DOHH2 (cell line): ENCODE data around the gene ZNF891.

Experiments
- H3F3A ChIP-seq: fragments of 200-600 bp; sonication (generic), shearing (Covaris generic); 2 replicates; pipeline ENCODE4 v1.6.0; 2016; ENCODE audit warnings: antibody characterized with exemption, mild to moderate bottlenecking; ENCODE audit not compliant: control insufficient read depth, insufficient read depth
- H3K27ac ChIP-seq: fragments of 200-600 bp; sonication (generic); 2 replicates; pipeline ENCODE4 v1.5.1; 2014; ENCODE audit warnings: low read depth, mild to moderate bottlenecking, low read length, moderate library complexity
- H3K27me3 ChIP-seq: fragments of 200-600 bp; sonication (generic); 2 replicates; pipeline ENCODE4 v1.6.1; 2014; ENCODE audit warnings: mild to moderate bottlenecking, low read length, mixed read lengths; ENCODE audit not compliant: control insufficient read depth
- H3K36me3 ChIP-seq: fragments of 200-600 bp; sonication (generic); 2 replicates; pipeline ENCODE4 v1.6.1; 2014; ENCODE audit warnings: mild to moderate bottlenecking, low read length, moderate library complexity, mixed read lengths; ENCODE audit not compliant: control insufficient read depth
- H3K4me1 ChIP-seq: fragments of 200-600 bp; sonication (generic); 2 replicates; pipeline ENCODE4 v1.6.1; 2014; ENCODE audit warnings: mild to moderate bottlenecking, low read length, mixed read lengths; ENCODE audit not compliant: control insufficient read depth
- H3K4me2 ChIP-seq: fragments of 200-600 bp; sonication (generic); 2 replicates; pipeline ENCODE4 v1.6.0; 2014; ENCODE audit warnings: mild to moderate bottlenecking, low read length, moderate library complexity
- H3K4me3 ChIP-seq: fragments of 200-600 bp; sonication (generic); 2 replicates; pipeline ENCODE4 v1.5.1; 2014; ENCODE audit warnings: mild to moderate bottlenecking, low read length, mixed read lengths
- H3K79me2 ChIP-seq: fragments of 200-600 bp; sonication (generic); 2 replicates; pipeline ENCODE4 v1.6.1; 2014; ENCODE audit warnings: mild to moderate bottlenecking, low read length, mixed read lengths; ENCODE audit not compliant: control insufficient read depth
- H3K9me2 ChIP-seq: fragments of 200-600 bp; sonication (generic); replicated peaks from 2 replicates; pipeline ENCODE4 v1.6.1; 2014; ENCODE audit warnings: mild to moderate bottlenecking, low read length, mixed read lengths; ENCODE audit not compliant: control insufficient read depth
- H3K9me3 ChIP-seq: fragments of 200-600 bp; sonication (generic); 2 replicates; pipeline ENCODE4 v1.6.1; 2014; ENCODE audit warnings: antibody characterized with exemption, low read length, mixed read lengths; ENCODE audit not compliant: control insufficient read depth, insufficient read depth
- H4K20me1 ChIP-seq: fragments of 200-600 bp; sonication (generic); 2 replicates; pipeline ENCODE4 v1.6.0; 2014; ENCODE audit warnings: low read depth, mild to moderate bottlenecking, antibody characterized with exemption, low read length, moderate library complexity; ENCODE audit not compliant: control insufficient read depth, insufficient read depth
- EZH2phosphoT487 ChIP-seq: fragments of 200-600 bp; sonication (generic); IDR thresholded peaks from 2 replicates; pipeline ENCODE4 v1.6.1; 2017; ENCODE audit warnings: borderline replicate concordance, mild to moderate bottlenecking, antibody characterized with exemption, low read length, moderate library complexity, mixed read lengths
- TF ChIP-seq, protein P1 (sequence below): fragments of 200-600 bp; sonication (generic); IDR thresholded peaks from one replicate; pipeline ENCODE4 v1.5.1; 2014; ENCODE audit warnings: antibody characterized with exemption, mild to moderate bottlenecking, low read depth, low read length; ENCODE audit not compliant: poor library complexity, severe bottlenecking

ZNF891 gene

DNA sequence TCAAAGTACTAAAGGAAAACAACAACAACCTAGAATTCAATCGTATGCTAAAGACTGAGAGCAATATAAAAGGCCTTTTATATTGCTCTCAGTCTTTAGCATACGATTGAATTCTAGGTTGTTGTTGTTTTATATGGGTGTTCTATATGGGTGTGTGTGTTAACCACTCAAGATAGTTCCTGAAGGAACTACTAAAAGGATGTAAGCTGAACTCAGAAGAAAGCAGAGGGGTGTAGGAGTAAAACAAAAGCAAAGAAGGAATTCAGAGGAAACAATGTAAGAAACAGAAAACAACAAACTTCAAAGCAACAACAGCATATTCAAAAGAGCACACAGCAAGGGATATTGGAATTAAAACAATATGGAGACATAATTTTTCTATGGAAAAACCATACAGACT is 5.4 kb downstream of the ZNF891 start:
- Histone ChIP-seq H3K4me1 (peaks cover 4% of the 10 kb centered on the region; the same call in 1 of the 2 replicates), H3K9me2 (no peaks in the 10 kb centered on the region), H3K79me2 (peaks cover 9% of the 10 kb centered on the region), H3K4me3 (no peak overlapping the region), H3K27ac (no peak overlapping the region), H3K27me3 (no peaks in the 10 kb centered on the region), H3K9me3 (peaks cover 73% of the 10 kb centered on the region), H3K36me3 (peaks cover 51% of the 10 kb centered on the region), H4K20me1 (no peaks in the 10 kb centered on the region), H3K4me2 (no peak overlapping the region), H3F3A (no peaks in the 10 kb centered on the region; the same call in 1 of the 2 replicates)
- TF ChIP-seq, protein P1, sequence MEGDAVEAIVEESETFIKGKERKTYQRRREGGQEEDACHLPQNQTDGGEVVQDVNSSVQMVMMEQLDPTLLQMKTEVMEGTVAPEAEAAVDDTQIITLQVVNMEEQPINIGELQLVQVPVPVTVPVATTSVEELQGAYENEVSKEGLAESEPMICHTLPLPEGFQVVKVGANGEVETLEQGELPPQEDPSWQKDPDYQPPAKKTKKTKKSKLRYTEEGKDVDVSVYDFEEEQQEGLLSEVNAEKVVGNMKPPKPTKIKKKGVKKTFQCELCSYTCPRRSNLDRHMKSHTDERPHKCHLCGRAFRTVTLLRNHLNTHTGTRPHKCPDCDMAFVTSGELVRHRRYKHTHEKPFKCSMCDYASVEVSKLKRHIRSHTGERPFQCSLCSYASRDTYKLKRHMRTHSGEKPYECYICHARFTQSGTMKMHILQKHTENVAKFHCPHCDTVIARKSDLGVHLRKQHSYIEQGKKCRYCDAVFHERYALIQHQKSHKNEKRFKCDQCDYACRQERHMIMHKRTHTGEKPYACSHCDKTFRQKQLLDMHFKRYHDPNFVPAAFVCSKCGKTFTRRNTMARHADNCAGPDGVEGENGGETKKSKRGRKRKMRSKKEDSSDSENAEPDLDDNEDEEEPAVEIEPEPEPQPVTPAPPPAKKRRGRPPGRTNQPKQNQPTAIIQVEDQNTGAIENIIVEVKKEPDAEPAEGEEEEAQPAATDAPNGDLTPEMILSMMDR = no peak
- TF ChIP-seq EZH2phosphoT487 = no peak

DNA sequence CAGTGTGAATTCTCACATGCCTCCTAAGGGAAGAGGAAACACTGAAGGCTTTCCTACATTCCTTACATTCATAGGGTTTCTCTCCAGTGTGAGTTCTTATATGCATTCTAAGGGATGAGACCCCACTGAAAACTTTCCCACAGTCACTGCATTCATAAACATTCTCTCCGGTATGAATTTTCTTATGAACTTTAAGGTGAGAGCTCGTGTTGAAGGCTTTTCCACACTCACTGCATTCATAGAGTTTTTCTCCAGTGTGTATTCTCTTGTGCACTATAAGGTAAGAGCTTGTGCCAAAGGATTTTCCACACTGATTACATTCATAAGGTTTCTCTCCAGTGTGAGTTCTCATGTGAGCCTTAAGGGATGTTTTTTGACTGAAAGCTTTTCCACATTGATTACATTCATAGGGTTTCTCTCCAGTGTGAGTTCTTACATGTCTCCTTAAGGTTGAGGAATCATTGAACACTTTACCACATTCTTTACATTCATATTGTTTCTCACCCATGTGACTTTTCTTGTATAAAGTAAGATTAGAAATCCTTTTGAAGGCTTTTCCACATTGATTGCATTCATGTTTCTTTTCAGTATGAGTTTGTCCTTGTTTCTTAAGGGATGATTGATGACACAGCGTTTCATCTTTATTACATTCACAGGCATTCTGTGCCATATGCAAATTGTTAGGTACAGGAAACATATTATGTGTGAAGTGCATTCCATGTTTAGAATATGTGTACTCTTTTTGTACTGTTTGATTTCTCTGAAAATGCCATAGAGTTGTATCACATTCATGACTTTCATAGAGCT is 9.5 kb downstream of the ZNF891 start:
- no peaks in the 10 kb centered on the region for H3F3A ChIP-seq
- H3K27me3 ChIP-seq = no peaks in the 10 kb centered on the region
- H3K36me3 ChIP-seq = peaks cover 31% of the 10 kb centered on the region
- H3K4me2 ChIP-seq = no peak overlapping the region
- no peak for TF ChIP-seq EZH2phosphoT487
- TF ChIP-seq, protein P1 = no peak
- H3K9me2 ChIP-seq = no peaks in the 10 kb centered on the region
- H4K20me1 ChIP-seq = no peaks in the 10 kb centered on the region
- peaks cover 77% of the 10 kb centered on the region for H3K9me3 ChIP-seq
- no peak overlapping the region for H3K27ac ChIP-seq
- 0 out of 2 replicates have a peak, but pooled peaks cover under 1% of the 10 kb centered on the region for H3K79me2 ChIP-seq
- no peak overlapping the region for H3K4me3 ChIP-seq
- H3K4me1 ChIP-seq = no peaks in the 10 kb centered on the region

DNA sequence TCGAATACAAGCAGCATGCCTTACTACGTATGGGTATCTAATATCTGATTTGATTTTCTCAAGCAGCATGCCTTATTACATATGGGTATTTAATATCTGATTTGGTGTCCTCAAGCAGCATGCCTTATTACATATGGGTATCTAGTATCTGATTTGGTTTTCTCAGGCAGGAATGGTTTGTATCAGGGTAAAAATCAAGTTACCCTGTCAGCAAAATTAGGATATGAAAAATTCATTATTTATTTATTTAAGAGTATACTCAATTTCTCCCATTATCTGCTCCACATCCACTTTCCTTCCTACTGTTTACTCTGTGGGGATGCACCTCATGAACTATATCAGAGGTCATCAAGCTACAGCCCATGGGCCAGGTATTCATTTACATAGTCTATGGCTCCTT is 21.9 kb downstream of the ZNF891 start:
- Histone ChIP-seq H3K27me3 (no peaks in the 10 kb centered on the region), H3K36me3 (peaks cover 33% of the 10 kb centered on the region), H3K4me2 (no peak overlapping the region), H3K4me1 (no peaks in the 10 kb centered on the region), H3K79me2 (no peaks in the 10 kb centered on the region), H3K4me3 (no peak overlapping the region), H3F3A (no peaks in the 10 kb centered on the region), H3K9me3 (peaks cover 65% of the 10 kb centered on the region), H3K9me2 (no peaks in the 10 kb centered on the region), H3K27ac (no peak overlapping the region), H4K20me1 (no peaks in the 10 kb centered on the region)
- TF ChIP-seq, protein P1 = no peak
- no peak for TF ChIP-seq EZH2phosphoT487
